B cell (primary cell): Measurements from ENCODE around the gene RRP15. TPM values are rescaled to one million over a fixed set of nuclear protein-coding genes. Genes with fewer than 3 reads are reported as not detected.

Experiments
- ATAC-seq: fragments of 200-7000 bp; cut with Tn5 transposase; one replicate; pipeline ENCODE4 v1.10.0; 2021; ENCODE audit warnings: low read depth, mild to moderate bottlenecking, moderate number of reproducible peaks, moderate library complexity
- CTCF ChIA-PET: fragments of 350-600 bp; sonication (Branson Sonifier 250); formaldehyde crosslinking; loops from one replicate; lab custom pipeline; 2021; ENCODE audit warnings: antibody characterized with exemption, inconsistent platforms; lab: Charles Lee
- POLR2A ChIA-PET: fragments of 350-600 bp; sonication (Branson Sonifier 250); formaldehyde crosslinking; loops from one replicate; lab custom pipeline; 2021; ENCODE audit warnings: antibody characterized with exemption; lab: Charles Lee
- DNase-seq: peaks from one replicate; pipeline ENCODE4 v3.0.0; 2013
- H2AFZ ChIP-seq: 2 replicates; pipeline ENCODE4 v1.6.1; 2012; ENCODE audit warnings: mild to moderate bottlenecking, low read depth, low read length; ENCODE audit not compliant: insufficient read depth, poor library complexity, severe bottlenecking
- H3K27ac ChIP-seq, 2 donors: 1 replicate in 1 of 2; 2 replicates in 1 of 2; pipeline ENCODE4 v1.5.1; 2012 to 2013; ENCODE audit warnings: low read length in 2 of 2, mild to moderate bottlenecking in 2 of 2, moderate library complexity in 1 of 2
- H3K27me3 ChIP-seq, 4 experiments: fragments of 200-600 bp in 1 of 4; sonication (generic) in 1 of 4; replicated peaks in 1 of 4; 1 replicate in 2 of 4; 2 replicates in 2 of 4; pipeline versions ENCODE4 v1.6.1 to v1.7.0; 2013 to 2016; ENCODE audit warnings: low read length in 3 of 4, mild to moderate bottlenecking in 2 of 4, mixed read lengths in 1 of 4, moderate library complexity in 1 of 4; ENCODE audit not compliant: insufficient read depth in 4 of 4, control insufficient read depth in 3 of 4; ENCODE audit errors: control extremely low read depth in 1 of 4
- H3K36me3 ChIP-seq, 2 experiments: replicated peaks in 1 of 2; 1 replicate in 1 of 2; 2 replicates in 1 of 2; pipeline versions ENCODE4 v1.6.1 to v1.7.1; 2013; ENCODE audit warnings: low read length in 1 of 2; ENCODE audit not compliant: insufficient read depth in 2 of 2, control insufficient read depth in 1 of 2; ENCODE audit errors: control extremely low read depth in 1 of 2, extremely low read depth in 1 of 2
- H3K4me1 ChIP-seq, 2 donors: fragments of 200-600 bp in 1 of 2; sonication (generic) in 1 of 2; 1 replicate in 1 of 2; 2 replicates in 1 of 2; pipeline versions ENCODE4 v1.5.1 to v1.6.1; 2013 to 2017; ENCODE audit warnings: low read length in 2 of 2; ENCODE audit not compliant: control insufficient read depth in 2 of 2, insufficient read depth in 2 of 2
- H3K4me2 ChIP-seq: replicated peaks from 2 replicates; pipeline ENCODE3; 2012; ENCODE audit warnings: mild to moderate bottlenecking, low read depth, low read length; ENCODE audit not compliant: poor library complexity, severe bottlenecking
- H3K4me3 ChIP-seq, 5 experiments: fragments of 200-600 bp in 1 of 5; sonication (generic) in 1 of 5; 1 replicate in 3 of 5; 2 replicates in 2 of 5; pipeline versions ENCODE4 v1.5.1 to v1.7.0; 2011 to 2016; ENCODE audit warnings: low read length in 4 of 5, mild to moderate bottlenecking in 4 of 5, low read depth in 2 of 5, control low read depth in 1 of 5, moderate library complexity in 1 of 5; ENCODE audit not compliant: insufficient read depth in 1 of 5; ENCODE audit errors: control extremely low read depth in 1 of 5, extremely low read depth in 1 of 5
- H3K79me2 ChIP-seq: fragments of 200-600 bp; sonication (generic); one replicate; pipeline ENCODE4 v1.6.0; 2016; ENCODE audit warnings: low read length; ENCODE audit not compliant: control insufficient read depth, insufficient read depth
- H3K9ac ChIP-seq: fragments of 200-600 bp; sonication (generic); 2 replicates; pipeline ENCODE4 v1.6.1; 2017; ENCODE audit warnings: mild to moderate bottlenecking, low read length, moderate library complexity
- H3K9me3 ChIP-seq, 3 donors: one replicate each; pipeline versions ENCODE4 v1.6.1 to v1.7.1; 2013; ENCODE audit warnings: low read length in 2 of 3; ENCODE audit not compliant: control insufficient read depth in 2 of 3, insufficient read depth in 1 of 3; ENCODE audit errors: control extremely low read depth in 1 of 3
- H4K20me1 ChIP-seq: 2 replicates; pipeline ENCODE4 v1.6.0; 2012; ENCODE audit warnings: mild to moderate bottlenecking, low read length; ENCODE audit not compliant: insufficient read depth, control insufficient read depth, poor library complexity, severe bottlenecking
- H3K27ac Mint-ChIP-seq: one replicate; pipeline ENCODE4 v1.8.0; 2021; ENCODE audit warnings: mixed read lengths
- H3K27me3 Mint-ChIP-seq: one replicate; pipeline ENCODE4 v1.8.0; 2021; ENCODE audit warnings: mixed read lengths
- H3K4me1 Mint-ChIP-seq: one replicate; pipeline ENCODE4 v1.8.0; 2021; ENCODE audit warnings: mixed read lengths
- H3K4me3 Mint-ChIP-seq: one replicate; pipeline ENCODE4 v1.8.0; 2021; ENCODE audit warnings: mixed read lengths
- H3K9me3 Mint-ChIP-seq: one replicate; pipeline ENCODE4 v1.8.0; 2022; ENCODE audit warnings: mixed read lengths; ENCODE audit not compliant: insufficient read depth
- CTCF ChIP-seq: fragments of 200-600 bp; IDR thresholded peaks from one replicate; pipeline ENCODE4 v1.8.0; 2022; ENCODE audit warnings: antibody characterized with exemption, mild to moderate bottlenecking
- EZH2 ChIP-seq: IDR thresholded peaks from 2 replicates; pipeline ENCODE4 v1.6.1; 2012; ENCODE audit warnings: borderline replicate concordance, low read depth, mild to moderate bottlenecking, moderate library complexity, low read length; ENCODE audit not compliant: insufficient read depth, poor library complexity, severe bottlenecking
- WGBS: methylation state at CpG from one replicate; pipeline ENCODE4 v1.1.5; 2013; ENCODE audit warnings: missing lambda C conversion rate; ENCODE audit not compliant: insufficient coverage; 5-methylcytosine and 5-hydroxymethylcytosine counted together
- intact Hi-C: fragments of 100-400 bp; cut with micrococcal nuclease; formaldehyde crosslinking; loops from one replicate; pipeline ENCODE4 v1.10.0; 2022
- polyA minus RNA-seq: library from RNA; depleted of rRNA, polyadenylated mRNA; stranded (reverse); fragments of >200 nt; gene quantifications from 2 replicates; pipeline ENCODE4 v1.2.3, GENCODE V29; 2012
- polyA plus RNA-seq: library from polyadenylated mRNA; depleted of rRNA; stranded (reverse); fragments of >200 nt; gene quantifications from 2 replicates; pipeline ENCODE4 v1.2.3, GENCODE V29; 2012
- total RNA-seq, 2 donors: library from RNA; stranded (reverse); fragments of 120-200 nt in 1 of 2; gene quantifications; 1 replicate in 1 of 2; 2 replicates in 1 of 2; pipeline versions ENCODE4 v1.2.3 to v1.2.4, GENCODE V29; 2013 to 2022

RRP15 gene
- total RNA-seq (16.4 and 20.2 TPM in 2 replicates), polyA plus RNA-seq (1.3 and 2.2 TPM in 2 replicates), polyA minus RNA-seq (2.9 TPM in 2 replicates)
- 19.9 TPM for total RNA-seq (2013)

- H3K27ac ChIP-seq: peak within 1 kb of the TSS; percentile 76 to 81
- peaks cover 0 to 11% (median 2%) of the 10 kb centered on the region in 4 experiments for H3K27me3 ChIP-seq
- ChIA-PET POLR2A (interaction anchor here (0.5 kb wide), 1 partner anchor 44 kb away, joined by 5 read pairs; no protein-coding TSS in a partner anchor), CTCF (interaction anchor here (1.5 kb wide), 1 partner anchor 53 kb away, joined by 5 read pairs; no protein-coding TSS in a partner anchor)
- peaks cover 48% of the 10 kb centered on the region for H3K79me2 ChIP-seq
- under 1% methylated on average over 42 of the region's 45 CpGs for WGBS
- Mint-ChIP-seq H3K4me3 (peak within 1 kb of the TSS; percentile 97), H3K27me3 (peaks cover 16% of the 10 kb centered on the region), H3K9me3 (no peaks in the 10 kb centered on the region), H3K27ac (peak within 1 kb of the TSS; percentile 98), H3K4me1 (peaks cover 31% of the 10 kb centered on the region)
- peak within 1 kb of the TSS; percentile 96 for H2AFZ ChIP-seq
- peaks cover 0 to 6% (median 6%) of the 10 kb centered on the region in 3 donors for H3K9me3 ChIP-seq
- H3K4me3 ChIP-seq: peak within 1 kb of the TSS; percentile 76 to 100 (median 87)
- peaks cover 15 to 17% of the 10 kb centered on the region in 2 donors for H3K4me1 ChIP-seq
- ATAC-seq (peak; percentile 97), DNase-seq (peak; percentile 92)
- H3K9ac ChIP-seq: peak within 1 kb of the TSS; percentile 76
- no peaks in the 10 kb centered on the region for H3K36me3 ChIP-seq
- peak within 1 kb of the TSS; percentile 78 for H3K4me2 ChIP-seq
- peaks cover under 1% of the 10 kb centered on the region for H4K20me1 ChIP-seq
- intact Hi-C loops: loop anchor here (1.0 to 5.0 kb wide), 3 partner anchors 62 to 1807 kb away; partner anchors contain the start of genes IARS2 and LYPLAL1
- TF ChIP-seq CTCF: no peak
- TF ChIP-seq EZH2: no peak
These were observed at the start of gene RRP15 for GRCh38 chr1:218284917-218285635. RRP15 (plus strand) TSS chr1:218285293; CDS start chr1:218285317, 24 bp downstream.

- DNase-seq (no peak), ATAC-seq (no peak)
- WGBS: 78% methylated on average over 2 of the region's 3 CpGs
- H3K27ac ChIP-seq: no peak overlapping the region
- no peaks in the 10 kb centered on the region for H4K20me1 ChIP-seq
- no peak overlapping the region for H3K9ac ChIP-seq
- TF ChIP-seq CTCF (no peak), EZH2 (no peak)
- intact Hi-C loops: no loop called here
- no peak overlapping the region for H3K4me2 ChIP-seq
- ChIA-PET CTCF (no interaction called here), POLR2A (no interaction called here)
- H2AFZ ChIP-seq: no peak overlapping the region
- Mint-ChIP-seq H3K27ac (no peak overlapping the region), H3K4me3 (no peak overlapping the region), H3K4me1 (no peaks in the 10 kb centered on the region), H3K27me3 (peaks cover 13% of the 10 kb centered on the region), H3K9me3 (no peaks in the 10 kb centered on the region)
- no peaks in the 10 kb centered on the region for H3K9me3 ChIP-seq
- no peaks in the 10 kb centered on the region for H3K79me2 ChIP-seq
- no peaks in the 10 kb centered on the region for H3K27me3 ChIP-seq
- H3K4me1 ChIP-seq: no peaks in the 10 kb centered on the region
- no peaks in the 10 kb centered on the region for H3K36me3 ChIP-seq
- H3K4me3 ChIP-seq: no peak overlapping the region
These were observed 42.9 kb upstream of the RRP15 start for GRCh38 chr1:218242171-218242570.
